D721Med (cell line): ENCODE data around the gene PRKCZ.

Experiments
- DNase-seq: peaks from one replicate; pipeline ENCODE4 v3.0.0; 2011; ENCODE audit warnings: low spot score; ENCODE audit not compliant: insufficient read length
- FAIRE-seq: peaks from 2 replicates; lab custom pipeline; 2011; peaks lifted over from hg19 to GRCh38; lab: Jason Lieb, UNC
- TF ChIP-seq, protein P1 (sequence below): IDR thresholded peaks from 2 replicates; pipeline ENCODE4 v1.5.1; 2012; ENCODE audit warnings: mild to moderate bottlenecking, control low read depth; ENCODE audit not compliant: insufficient read depth; ENCODE audit errors: missing control alignments

The PRKCZ gene

DNA sequence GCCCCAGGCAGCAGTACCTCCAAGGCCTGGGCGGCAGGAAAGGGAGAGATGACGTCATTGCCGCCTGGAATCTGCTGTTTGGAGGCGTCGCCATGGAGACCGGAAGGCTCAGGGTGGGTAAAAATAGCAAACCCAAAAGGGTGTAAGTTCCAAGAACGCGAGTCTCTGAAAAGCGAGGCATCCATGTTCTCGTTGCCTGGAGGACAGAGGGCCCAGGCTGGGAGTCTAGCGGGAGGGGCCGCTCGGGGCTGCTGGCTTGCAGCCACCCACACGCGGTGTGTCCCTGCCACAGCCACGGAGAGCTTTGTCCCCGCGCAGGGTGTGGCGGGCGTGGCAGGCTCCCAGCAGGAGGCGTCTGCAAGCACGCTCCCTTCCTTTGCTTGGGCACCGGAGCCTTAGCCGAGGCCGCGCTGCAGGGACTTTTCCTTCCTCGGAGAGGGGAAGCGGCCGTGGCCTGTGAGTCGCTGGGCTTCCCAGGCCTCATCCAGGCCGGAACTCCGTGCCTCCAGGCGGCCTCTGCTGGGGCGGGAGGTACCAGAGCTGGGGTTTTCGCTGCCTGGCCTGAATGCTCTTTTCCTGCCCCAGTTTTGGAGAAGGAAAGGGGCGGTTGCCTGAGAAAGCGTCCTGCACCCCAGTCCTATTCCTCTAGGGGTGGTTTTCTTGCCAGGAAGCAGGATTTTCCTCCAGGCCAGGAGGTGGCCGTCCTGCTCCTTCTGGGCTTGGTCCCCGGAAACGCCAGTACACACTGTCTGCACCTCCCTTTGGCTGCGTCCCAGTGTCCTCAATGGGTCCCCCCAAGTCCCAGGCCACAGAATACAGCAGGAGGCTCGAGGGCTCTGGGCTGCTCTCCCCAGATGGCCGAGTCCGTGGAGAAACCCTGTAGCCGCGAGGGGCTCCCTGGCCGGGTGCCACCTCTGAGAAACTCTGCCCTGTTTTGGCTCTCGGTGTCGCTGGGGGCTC lies 162.6 kb downstream of the PRKCZ start:
- DNase-seq = no peak
- TF ChIP-seq, protein P1, sequence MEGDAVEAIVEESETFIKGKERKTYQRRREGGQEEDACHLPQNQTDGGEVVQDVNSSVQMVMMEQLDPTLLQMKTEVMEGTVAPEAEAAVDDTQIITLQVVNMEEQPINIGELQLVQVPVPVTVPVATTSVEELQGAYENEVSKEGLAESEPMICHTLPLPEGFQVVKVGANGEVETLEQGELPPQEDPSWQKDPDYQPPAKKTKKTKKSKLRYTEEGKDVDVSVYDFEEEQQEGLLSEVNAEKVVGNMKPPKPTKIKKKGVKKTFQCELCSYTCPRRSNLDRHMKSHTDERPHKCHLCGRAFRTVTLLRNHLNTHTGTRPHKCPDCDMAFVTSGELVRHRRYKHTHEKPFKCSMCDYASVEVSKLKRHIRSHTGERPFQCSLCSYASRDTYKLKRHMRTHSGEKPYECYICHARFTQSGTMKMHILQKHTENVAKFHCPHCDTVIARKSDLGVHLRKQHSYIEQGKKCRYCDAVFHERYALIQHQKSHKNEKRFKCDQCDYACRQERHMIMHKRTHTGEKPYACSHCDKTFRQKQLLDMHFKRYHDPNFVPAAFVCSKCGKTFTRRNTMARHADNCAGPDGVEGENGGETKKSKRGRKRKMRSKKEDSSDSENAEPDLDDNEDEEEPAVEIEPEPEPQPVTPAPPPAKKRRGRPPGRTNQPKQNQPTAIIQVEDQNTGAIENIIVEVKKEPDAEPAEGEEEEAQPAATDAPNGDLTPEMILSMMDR = no peak
- FAIRE-seq = no peak

DNA sequence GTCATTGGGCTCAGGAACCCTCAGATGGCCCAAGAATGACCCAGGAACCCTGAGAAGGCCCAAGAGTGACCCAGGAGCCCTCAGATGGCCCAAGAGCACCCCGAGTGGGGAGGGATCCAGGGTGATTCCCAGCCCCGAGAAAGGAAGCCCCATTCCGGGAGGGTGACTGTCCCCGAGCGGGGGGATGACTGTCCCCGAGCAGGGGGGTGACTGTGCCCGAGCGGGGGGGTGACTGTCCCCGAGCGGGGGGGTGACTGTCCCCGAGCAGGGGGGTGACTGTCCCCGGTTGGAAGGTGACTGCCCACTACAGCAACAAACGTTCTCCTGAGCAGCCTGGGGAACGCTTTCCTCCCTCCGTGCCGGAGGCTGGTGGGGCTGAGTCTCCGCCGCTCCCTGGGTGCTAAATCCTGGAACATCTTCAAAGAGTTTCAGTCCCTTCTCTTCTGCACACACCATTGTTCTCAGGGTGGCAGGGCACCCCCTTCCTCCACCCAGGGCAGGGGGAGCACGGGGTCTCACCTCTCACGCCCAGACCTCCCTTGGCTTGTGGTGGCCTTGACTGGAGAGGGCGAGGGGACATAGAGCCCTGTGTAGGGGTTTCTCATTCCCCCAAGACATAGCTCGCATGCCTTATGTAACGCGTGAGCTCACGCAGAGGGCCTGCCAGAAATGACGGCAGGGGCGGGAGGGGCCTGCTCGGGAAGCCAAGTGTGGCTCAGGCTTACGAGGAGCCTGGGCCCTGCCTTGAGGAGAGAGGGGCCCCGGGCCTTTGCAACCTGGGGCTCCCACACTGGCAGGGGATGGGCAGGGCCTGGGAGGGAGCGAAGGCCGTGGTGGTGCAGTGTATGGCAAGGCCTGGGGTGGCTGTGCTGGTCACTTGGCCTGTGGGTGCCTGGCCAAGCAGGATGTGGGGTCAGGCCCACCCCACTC lies 163.6 kb downstream of the PRKCZ start:
- TF ChIP-seq, protein P1 = no peak
- no peak for FAIRE-seq

DNA sequence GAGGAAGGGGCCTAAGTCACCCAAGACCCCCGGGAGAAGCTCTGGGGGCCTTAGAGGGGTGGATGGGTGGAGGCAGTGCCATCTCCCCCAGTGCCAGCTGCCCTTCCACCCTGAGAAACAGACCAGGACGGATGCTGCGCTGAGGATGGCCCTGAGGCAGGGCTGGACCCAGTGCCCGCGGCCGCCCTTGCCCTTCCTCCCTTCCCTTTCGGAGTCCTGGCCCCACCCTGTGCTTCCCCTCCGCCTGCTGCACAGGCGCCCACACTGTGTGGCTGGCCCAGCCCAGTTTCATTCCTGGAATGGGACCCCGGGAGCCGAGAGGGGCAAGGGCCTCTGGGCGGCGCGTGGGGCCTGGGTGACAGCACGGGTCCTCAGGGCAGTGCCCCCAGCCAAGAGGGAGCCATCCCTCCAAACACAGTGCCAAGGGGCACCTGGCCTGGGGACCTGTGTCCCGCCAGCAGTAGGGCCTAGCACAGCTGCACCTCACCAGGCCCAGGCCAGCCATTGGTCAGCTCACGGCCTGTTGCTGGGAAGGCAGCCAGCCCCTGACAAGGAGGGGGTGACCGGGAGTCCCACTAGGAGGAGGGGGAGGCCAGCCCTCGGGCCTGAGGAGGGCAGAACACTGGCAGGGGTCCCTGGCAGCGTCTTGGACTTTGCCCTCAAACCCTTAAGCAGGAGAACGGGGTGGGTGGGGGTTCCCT lies 164.5 kb downstream of the PRKCZ start:
- FAIRE-seq = no peak
- TF ChIP-seq, protein P1 = no peak
- no peak for DNase-seq

More for the DNA sequence above, 163.6 kb downstream of the PRKCZ start:
- DNase-seq = no peak

DNA sequence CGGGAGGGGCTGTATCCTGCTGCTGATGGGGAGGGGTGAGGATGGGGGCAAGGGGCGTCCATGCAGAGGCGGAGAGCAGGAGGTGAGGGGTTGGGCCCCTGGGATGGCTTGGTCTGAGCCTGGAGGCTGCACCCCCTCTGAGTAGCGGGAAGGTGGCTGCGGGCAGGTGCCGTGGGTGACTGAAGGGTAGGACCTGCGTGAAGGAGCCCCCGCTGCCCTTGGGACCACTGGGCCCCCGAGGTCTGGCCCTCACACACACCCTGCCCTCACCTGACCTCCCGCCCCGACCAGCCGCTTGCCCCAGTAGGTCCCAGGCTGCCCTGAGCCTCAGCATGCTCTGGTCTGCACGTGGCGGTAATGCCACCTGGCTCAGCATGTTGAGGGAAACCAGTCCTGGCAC lies 165.1 kb downstream of the PRKCZ start:
- DNase-seq (no peak), FAIRE-seq (no peak)
- TF ChIP-seq, protein P1 = no peak

DNA sequence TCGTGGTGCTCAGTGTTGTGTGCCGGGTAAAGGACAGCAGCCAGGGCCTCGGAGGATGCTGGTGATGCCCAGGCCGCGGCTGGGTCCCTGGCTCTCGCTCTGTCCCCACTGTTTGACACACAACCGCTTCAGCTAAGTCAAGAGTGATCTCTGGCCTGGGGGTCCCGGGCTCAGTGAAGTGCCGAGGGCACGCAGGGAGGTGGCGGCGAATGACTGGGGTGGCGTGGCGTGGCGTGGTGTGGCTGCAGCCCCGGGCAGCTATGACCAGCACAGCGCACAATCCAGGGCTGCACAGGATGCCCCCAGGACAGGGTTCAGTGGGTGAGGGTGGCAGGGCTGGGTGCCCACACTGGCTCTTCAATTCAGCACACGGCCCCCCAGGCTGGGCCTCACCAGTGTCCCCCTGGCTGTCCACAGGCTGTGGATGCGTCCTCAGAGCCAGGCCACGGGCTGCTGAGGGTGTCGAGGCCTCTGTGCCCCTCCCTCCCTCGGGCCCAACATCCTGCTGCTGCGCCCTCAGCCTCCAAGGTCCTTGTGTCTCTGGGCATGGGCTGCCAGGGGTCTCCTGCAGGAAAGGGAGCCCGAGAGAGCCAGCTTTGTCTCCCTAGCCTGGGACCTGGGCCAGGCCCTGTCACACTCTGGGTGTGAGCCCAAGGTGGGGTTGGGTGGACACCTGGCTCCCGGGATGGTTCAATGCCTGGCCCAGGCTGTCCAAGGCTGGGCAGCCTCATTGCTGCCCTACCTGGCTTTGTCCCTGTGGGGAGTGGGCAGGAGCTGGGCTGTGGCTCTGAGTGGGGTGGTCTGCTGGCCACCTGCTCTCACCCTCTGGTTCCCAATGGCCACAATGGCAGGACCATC lies 165.9 kb downstream of the PRKCZ start:
- no peak for DNase-seq
- TF ChIP-seq, protein P1 = no peak
- no peak for FAIRE-seq

DNA sequence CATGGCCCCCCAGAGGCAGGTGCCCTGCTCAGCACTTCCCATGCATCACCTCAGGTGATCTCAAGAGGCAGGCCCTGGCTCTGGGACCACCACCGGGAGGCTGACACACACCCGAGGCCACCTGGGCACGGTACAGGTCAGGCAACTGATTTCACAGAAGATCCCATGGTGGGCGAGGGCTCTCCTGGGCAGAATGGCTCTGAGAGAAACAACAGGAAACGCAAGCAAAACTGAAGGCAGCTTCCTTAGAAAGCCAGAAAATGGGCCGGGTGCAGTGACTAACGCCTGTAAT lies 166.5 kb downstream of the PRKCZ start:
- no peak for DNase-seq
- no peak for FAIRE-seq
- TF ChIP-seq, protein P1 = no peak
